HepG2 (cell line): Measurements from ENCODE around the gene KCNQ1OT1. TPM values are rescaled to one million over a fixed set of nuclear protein-coding genes. Genes with fewer than 3 reads are reported as not detected.

Experiments used
- CCAR2 ChIP-seq: fragments of 200-400 bp; formaldehyde crosslinking; optimal IDR thresholded peaks from 2 replicates; pipeline ENCODE3; 2018; ENCODE audit warnings: low read depth, mild to moderate bottlenecking, low read length, moderate library complexity
- CSRNP1 ChIP-seq: sonication (generic); formaldehyde crosslinking; IDR thresholded peaks from 2 replicates; pipeline ENCODE4 v1.8.1; 2023; ENCODE audit warnings: mild to moderate bottlenecking, missing genetic modification reagents
- CTCF ChIP-seq: sonication (generic); formaldehyde crosslinking; IDR thresholded peaks from 2 replicates; pipeline ENCODE4 v1.5.0; 2020; ENCODE audit warnings: mild to moderate bottlenecking, missing genetic modification reagents, moderate library complexity
- E2F1 ChIP-seq: sonication (generic); formaldehyde crosslinking; IDR thresholded peaks from 2 replicates; pipeline ENCODE4 v1.5.0; 2020; ENCODE audit warnings: missing genetic modification reagents
- NPAS2 ChIP-seq: sonication (generic); formaldehyde crosslinking; IDR thresholded peaks from 2 replicates; pipeline ENCODE4 v1.8.0; 2022; ENCODE audit warnings: mild to moderate bottlenecking, missing genetic modification reagents, borderline replicate concordance
- POGK ChIP-seq: sonication (generic); formaldehyde crosslinking; conservative IDR thresholded peaks from 2 replicates; pipeline ENCODE4 v1.8.0; 2022; ENCODE audit warnings: mild to moderate bottlenecking, moderate library complexity, missing genetic modification reagents
- POLR2AphosphoS5 ChIP-seq: IDR thresholded peaks from 2 replicates; pipeline ENCODE4 v1.6.1; 2012; ENCODE audit warnings: low read depth, low read length
- RAD21 ChIP-seq: fragments of 450-650 bp; formaldehyde crosslinking; IDR thresholded peaks from 2 replicates; pipeline ENCODE4 v1.5.0; 2020; ENCODE audit warnings: mild to moderate bottlenecking
- TOPORS ChIP-seq: sonication (generic); formaldehyde crosslinking; IDR thresholded peaks from 2 replicates; pipeline ENCODE4 v1.8.0; 2023; ENCODE audit warnings: mild to moderate bottlenecking, missing genetic modification reagents
- ZFP62 ChIP-seq: sonication (generic); formaldehyde crosslinking; IDR thresholded peaks from 2 replicates; pipeline ENCODE4 v1.4.0; 2020; ENCODE audit warnings: missing genetic modification reagents
- ZFP90 ChIP-seq: sonication (generic); formaldehyde crosslinking; IDR thresholded peaks from 2 replicates; pipeline ENCODE4 v1.8.0; 2022; ENCODE audit warnings: missing genetic modification reagents, mild to moderate bottlenecking, inconsistent platforms, borderline replicate concordance
- ZNF276 ChIP-seq: sonication (generic); formaldehyde crosslinking; IDR thresholded peaks from 2 replicates; pipeline ENCODE4 v1.4.0; 2020; ENCODE audit warnings: mild to moderate bottlenecking, low read depth, missing genetic modification reagents
- ZNF44 ChIP-seq: sonication (generic); formaldehyde crosslinking; IDR thresholded peaks from 2 replicates; pipeline ENCODE4 v1.5.1; 2020; ENCODE audit warnings: mild to moderate bottlenecking, missing genetic modification reagents
- polyA plus RNA-seq, 8 experiments: library from polyadenylated mRNA; depleted of rRNA in 3 of 8; stranded (reverse) in 7 of 8; unstranded in 1 of 8; fragments of >200 nt; fragmentation: Illumina TruSeq in 4 of 8; extraction: Trizol in 4 of 8; gene quantifications; 2 replicates each; pipeline versions ENCODE4 v1.2.1 to v1.2.3, GENCODE V29; 2011 to 2016; ENCODE audit warnings: low read depth in 4 of 8, missing spikeins in 1 of 8, mixed read lengths in 1 of 8; ENCODE audit not compliant: insufficient read depth in 1 of 8
- total RNA-seq, 5 experiments: library from RNA; depleted of rRNA; stranded (reverse); fragments of >200 nt; fragmentation: Illumina TruSeq; extraction: Trizol; gene quantifications; 2 replicates each; pipeline ENCODE4 v1.2.3, GENCODE V29; 2016; ENCODE audit warnings: low read depth in 1 of 5
- TF ChIP-seq, protein P1 (sequence below): sonication (generic); formaldehyde crosslinking; IDR thresholded peaks from 2 replicates; pipeline ENCODE4 v1.4.0; 2020; ENCODE audit warnings: missing genetic modification reagents, borderline replicate concordance
- TF ChIP-seq, protein P2 (sequence below): sonication (generic); formaldehyde crosslinking; IDR thresholded peaks from 2 replicates; pipeline ENCODE4 v1.5.0; 2020; ENCODE audit warnings: missing genetic modification reagents

KCNQ1OT1 gene
- total and polyA plus RNA-seq, 2 of the 13 experiments (the other 11 are each of a cell fraction or from before 2014, with no cell fraction given) = 1.3 to 18.9 TPM

DNA sequence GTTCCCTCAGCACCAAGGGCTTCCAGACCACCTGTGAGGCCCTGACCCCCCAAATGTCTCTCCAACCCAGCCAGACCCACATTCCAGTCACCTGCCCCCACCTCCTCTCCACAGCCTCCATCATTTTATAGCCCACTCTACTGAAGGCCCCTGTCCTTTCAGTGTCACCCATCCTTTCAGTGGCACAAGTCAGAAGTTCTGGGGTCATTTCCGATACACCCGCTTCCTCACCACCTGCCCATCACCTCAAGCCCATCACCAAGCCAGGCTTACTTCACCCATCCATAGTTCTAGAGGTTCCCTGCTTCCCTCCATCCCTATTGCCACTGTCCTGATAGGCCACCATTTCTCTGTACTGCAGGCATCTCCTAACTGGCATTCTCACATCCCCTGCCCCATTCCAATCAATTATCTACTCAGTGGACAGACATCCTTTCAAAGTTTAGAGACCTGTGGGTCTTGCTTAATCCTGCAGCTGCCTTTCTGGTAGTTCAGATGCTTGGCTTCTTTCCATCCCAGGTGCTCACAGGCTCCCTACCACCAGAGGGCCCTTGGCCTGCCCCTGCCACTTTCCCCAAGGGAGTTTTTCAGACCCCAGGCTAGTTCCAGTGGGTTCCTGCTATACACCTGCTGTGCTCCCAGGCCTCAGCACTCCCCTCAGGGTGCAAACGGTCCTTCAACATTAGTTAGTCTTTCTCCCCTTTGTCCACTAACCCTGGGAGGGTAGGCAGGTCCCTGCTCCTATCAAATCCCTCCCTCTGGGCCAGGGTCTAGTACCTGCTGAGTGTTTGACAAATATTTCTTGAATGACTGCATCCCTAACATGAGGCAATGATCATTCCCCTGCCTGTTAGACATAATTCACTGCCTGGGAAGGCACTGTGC lies 7.6 kb downstream of the KCNQ1OT1 start (continued):
- TF ChIP-seq, protein P1, sequence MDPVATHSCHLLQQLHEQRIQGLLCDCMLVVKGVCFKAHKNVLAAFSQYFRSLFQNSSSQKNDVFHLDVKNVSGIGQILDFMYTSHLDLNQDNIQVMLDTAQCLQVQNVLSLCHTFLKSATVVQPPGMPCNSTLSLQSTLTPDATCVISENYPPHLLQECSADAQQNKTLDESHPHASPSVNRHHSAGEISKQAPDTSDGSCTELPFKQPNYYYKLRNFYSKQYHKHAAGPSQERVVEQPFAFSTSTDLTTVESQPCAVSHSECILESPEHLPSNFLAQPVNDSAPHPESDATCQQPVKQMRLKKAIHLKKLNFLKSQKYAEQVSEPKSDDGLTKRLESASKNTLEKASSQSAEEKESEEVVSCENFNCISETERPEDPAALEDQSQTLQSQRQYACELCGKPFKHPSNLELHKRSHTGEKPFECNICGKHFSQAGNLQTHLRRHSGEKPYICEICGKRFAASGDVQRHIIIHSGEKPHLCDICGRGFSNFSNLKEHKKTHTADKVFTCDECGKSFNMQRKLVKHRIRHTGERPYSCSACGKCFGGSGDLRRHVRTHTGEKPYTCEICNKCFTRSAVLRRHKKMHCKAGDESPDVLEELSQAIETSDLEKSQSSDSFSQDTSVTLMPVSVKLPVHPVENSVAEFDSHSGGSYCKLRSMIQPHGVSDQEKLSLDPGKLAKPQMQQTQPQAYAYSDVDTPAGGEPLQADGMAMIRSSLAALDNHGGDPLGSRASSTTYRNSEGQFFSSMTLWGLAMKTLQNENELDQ (CRISPR knock-in tag) = no peak
- TF ChIP-seq TOPORS (CRISPR knock-in tag) (no peak), E2F1 (no peak), CTCF (CRISPR knock-in tag) (peak; percentile 67), NPAS2 (CRISPR knock-in tag) (no peak), ZFP90 (no peak), POGK (CRISPR knock-in tag) (no peak), RAD21 (CRISPR knock-in tag) (peak; percentile 76; the same call in 1 of the 2 replicates), ZNF276 (CRISPR knock-in tag) (no peak), CCAR2 (no peak), POLR2AphosphoS5 (no peak), CSRNP1 (CRISPR knock-in tag) (no peak), ZNF44 (no peak), ZFP62 (CRISPR knock-in tag) (no peak)
- TF ChIP-seq, protein P2, sequence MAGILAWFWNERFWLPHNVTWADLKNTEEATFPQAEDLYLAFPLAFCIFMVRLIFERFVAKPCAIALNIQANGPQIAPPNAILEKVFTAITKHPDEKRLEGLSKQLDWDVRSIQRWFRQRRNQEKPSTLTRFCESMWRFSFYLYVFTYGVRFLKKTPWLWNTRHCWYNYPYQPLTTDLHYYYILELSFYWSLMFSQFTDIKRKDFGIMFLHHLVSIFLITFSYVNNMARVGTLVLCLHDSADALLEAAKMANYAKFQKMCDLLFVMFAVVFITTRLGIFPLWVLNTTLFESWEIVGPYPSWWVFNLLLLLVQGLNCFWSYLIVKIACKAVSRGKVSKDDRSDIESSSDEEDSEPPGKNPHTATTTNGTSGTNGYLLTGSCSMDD = no peak
